PC-3 (cell line): ENCODE data around the gene SEC14L3.

Experiments used
- EZH2 ChIP-seq: fragments of 300-600 bp; sonication (generic); IDR thresholded peaks from one replicate; pipeline ENCODE4 v1.6.1; 2017; ENCODE audit warnings: antibody characterized with exemption, mild to moderate bottlenecking, low read length; ENCODE audit not compliant: unreplicated experiment
- EZH2phosphoT487 ChIP-seq: fragments of 300-600 bp; sonication (generic); IDR thresholded peaks from 2 replicates; pipeline ENCODE4 v1.6.1; 2018; ENCODE audit warnings: mild to moderate bottlenecking, antibody characterized with exemption, low read length, borderline replicate concordance
- TF ChIP-seq, protein P1 (sequence below): fragments of 300-600 bp; sonication (generic); conservative IDR thresholded peaks from 2 replicates; pipeline ENCODE4 v1.5.1; 2017; ENCODE audit warnings: antibody characterized with exemption, low read depth, mild to moderate bottlenecking, low read length

DNA sequence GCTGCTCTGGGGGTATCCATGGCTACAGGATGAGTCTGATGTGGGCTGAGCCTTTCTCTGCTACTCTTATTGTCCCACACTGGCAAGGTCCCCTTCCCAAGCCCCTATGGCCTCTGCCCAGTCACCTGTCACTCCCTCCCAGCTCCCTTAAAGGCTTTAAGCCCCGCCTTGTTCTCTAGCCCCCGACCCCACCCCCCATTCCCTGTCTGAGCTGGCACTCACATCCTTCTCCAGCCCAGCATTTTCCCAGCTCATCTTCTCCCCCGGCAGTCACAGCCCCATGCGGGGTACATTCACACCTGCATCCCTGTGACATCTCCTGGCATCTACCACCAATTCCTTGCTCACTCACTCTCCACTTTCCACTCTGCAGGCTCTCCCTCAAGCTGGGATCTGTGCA lies 41.9 kb downstream of the SEC14L3 start:
- TF ChIP-seq, protein P1, sequence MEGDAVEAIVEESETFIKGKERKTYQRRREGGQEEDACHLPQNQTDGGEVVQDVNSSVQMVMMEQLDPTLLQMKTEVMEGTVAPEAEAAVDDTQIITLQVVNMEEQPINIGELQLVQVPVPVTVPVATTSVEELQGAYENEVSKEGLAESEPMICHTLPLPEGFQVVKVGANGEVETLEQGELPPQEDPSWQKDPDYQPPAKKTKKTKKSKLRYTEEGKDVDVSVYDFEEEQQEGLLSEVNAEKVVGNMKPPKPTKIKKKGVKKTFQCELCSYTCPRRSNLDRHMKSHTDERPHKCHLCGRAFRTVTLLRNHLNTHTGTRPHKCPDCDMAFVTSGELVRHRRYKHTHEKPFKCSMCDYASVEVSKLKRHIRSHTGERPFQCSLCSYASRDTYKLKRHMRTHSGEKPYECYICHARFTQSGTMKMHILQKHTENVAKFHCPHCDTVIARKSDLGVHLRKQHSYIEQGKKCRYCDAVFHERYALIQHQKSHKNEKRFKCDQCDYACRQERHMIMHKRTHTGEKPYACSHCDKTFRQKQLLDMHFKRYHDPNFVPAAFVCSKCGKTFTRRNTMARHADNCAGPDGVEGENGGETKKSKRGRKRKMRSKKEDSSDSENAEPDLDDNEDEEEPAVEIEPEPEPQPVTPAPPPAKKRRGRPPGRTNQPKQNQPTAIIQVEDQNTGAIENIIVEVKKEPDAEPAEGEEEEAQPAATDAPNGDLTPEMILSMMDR = no peak
- TF ChIP-seq EZH2phosphoT487 (no peak), EZH2 (no peak)
